Panc1 (cell line): ENCODE results near the gene IQCC.

Source experiments
- POLR2AphosphoS5 ChIP-seq: IDR thresholded peaks from 2 replicates; pipeline ENCODE4 v1.6.1; 2012; ENCODE audit warnings: mild to moderate bottlenecking, low read depth, low read length, moderate library complexity
- SIN3A ChIP-seq: IDR thresholded peaks from 2 replicates; pipeline ENCODE4 v1.6.1; 2012; ENCODE audit warnings: low read depth, mild to moderate bottlenecking, low read length, moderate library complexity, borderline replicate concordance; ENCODE audit not compliant: insufficient read depth
- TCF7L2 ChIP-seq: IDR thresholded peaks from 2 replicates; pipeline ENCODE4 v1.6.1; 2011; ENCODE audit warnings: mild to moderate bottlenecking, low read depth, low read length, inconsistent platforms
- TF ChIP-seq, protein P1 (sequence below): fragments of 450-650 bp; IDR thresholded peaks from 2 replicates; pipeline ENCODE4 v1.5.1; 2017; ENCODE audit warnings: mild to moderate bottlenecking

DNA sequence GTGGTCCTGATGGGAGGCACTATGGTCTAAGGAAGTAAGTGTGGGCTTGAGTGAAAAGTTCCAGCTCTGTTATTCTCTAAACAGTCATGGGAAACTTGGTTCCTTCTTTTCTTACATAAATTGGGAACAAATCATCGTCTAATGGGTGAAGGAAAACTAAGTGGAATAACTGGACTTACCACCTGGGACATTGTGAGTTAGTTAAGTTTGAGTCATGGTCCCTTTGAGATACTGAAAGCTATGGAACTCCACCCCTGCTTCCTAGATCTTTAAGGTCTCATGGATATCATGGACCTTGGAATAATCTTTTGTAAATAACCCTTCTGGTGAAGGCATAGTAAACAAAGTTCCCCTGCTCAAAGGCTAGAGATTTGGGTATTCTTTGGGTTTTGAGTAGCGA, 42.1 kb upstream of the IQCC start:
- TF ChIP-seq, protein P1, sequence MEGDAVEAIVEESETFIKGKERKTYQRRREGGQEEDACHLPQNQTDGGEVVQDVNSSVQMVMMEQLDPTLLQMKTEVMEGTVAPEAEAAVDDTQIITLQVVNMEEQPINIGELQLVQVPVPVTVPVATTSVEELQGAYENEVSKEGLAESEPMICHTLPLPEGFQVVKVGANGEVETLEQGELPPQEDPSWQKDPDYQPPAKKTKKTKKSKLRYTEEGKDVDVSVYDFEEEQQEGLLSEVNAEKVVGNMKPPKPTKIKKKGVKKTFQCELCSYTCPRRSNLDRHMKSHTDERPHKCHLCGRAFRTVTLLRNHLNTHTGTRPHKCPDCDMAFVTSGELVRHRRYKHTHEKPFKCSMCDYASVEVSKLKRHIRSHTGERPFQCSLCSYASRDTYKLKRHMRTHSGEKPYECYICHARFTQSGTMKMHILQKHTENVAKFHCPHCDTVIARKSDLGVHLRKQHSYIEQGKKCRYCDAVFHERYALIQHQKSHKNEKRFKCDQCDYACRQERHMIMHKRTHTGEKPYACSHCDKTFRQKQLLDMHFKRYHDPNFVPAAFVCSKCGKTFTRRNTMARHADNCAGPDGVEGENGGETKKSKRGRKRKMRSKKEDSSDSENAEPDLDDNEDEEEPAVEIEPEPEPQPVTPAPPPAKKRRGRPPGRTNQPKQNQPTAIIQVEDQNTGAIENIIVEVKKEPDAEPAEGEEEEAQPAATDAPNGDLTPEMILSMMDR: no peak
- TF ChIP-seq TCF7L2 (no peak), SIN3A (no peak), POLR2AphosphoS5 (no peak)
